HUDEP-2 (cell line): ENCODE results near the gene NUP50.
A peak's percentile ranks its signal among the peaks of the same experiment; 100 is the strongest.

Experiments
- DNase-seq, 76 experiments: peaks; one replicate each; lab custom pipeline; 2025; ENCODE audit not compliant: unreplicated experiment in 76 of 76; lab: John Stamatoyannopoulos, UW

Gene NUP50

DNA sequence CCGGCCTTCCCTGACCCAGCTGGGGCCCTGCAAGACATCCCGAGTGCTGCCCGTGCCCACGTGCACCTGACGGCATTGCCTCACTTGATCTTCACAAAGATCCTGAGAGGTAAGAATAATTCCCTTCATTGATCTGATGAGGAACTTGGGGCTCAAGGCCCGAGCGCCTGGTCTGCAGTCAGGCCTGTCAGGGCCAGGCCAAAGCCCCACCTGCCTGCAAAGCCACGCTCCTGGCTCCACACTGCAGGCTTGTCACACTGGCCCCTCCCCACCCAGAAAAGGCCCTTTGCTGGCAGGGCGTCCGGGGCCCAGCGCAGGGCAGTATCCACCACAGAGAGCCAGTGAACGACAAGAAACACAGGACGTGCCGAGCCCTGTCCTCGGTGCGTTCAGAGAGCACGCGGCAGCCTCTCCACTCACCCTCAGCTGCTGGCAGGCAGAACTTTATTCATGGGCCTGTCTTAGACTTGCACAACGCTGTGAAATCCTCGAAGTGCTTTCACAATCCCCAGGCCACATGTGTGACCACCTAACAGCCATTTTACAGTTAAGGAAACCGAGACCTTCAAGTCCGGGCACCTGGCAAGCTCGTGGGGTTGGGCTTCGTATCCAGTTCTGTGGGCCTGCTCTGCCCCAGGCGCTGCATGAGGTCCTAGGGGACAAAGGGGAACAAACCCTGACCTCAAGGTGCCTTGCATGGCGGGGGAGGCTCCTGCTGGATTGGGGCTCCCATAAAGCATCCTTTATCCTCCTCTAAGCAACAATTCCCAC lies 62.2 kb downstream of the NUP50 start:
- DNase-seq: no peak

- peak in 68 of 76 experiments; percentile 15 to 85 (median 64) for DNase-seq
Observed at GRCh38 chr22:45226503-45227186, 62.9 kb downstream of the NUP50 start.

DNA sequence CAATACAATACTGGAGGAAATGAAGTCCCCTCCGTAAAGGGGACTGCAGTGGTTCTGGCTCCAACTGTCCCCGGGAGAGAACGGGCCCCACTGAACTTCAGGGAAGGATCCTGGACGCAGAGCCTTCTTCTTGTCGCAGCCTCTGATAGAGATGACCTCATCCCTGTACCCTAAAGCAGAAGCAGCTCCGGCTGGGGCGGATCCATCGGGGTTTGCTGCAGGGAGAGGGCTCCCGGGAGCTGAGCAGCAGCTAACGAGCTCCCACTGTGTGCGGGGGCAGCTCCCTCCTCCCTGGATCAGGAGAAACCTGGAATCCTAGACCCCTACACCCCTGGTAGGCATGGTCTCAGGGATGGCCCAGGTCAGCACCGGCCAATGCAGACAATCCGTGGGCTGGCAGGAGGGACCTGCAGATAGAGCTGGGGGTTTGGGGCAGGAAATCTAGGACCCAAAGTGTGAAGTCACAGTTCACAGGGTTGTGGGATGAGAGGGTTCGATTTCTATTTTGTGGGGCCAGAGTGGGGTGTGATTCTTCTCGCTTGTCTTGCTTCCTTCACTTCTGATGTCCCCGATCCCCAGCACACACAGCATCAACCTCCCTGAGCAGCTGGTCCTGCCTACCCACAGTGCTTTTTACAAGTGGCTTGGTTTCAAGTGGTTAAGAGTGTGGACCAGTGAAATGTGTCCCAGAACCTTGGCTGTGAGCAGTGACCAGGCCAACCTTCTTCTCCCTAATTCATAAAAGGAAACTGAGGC lies 64.1 kb downstream of the NUP50 start:
- DNase-seq: no peak

DNA sequence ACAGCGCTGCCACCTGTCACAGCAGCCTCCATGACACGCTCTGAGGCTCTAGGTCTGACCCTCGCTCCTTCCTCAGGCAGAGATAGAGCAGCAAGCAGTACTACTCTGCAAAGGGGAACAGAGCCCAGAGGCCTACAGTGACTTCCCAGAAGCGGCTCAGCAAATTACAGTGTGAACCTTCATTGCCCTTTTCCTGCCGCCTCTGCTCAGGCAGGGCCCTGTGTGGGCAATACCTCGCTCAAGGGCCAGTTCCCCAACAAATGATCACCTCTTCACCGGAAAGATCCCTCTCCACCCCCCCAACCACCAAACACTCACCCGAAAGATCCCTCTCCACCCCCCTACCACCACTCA lies 64.7 kb downstream of the NUP50 start:
- no peak for DNase-seq

DNA sequence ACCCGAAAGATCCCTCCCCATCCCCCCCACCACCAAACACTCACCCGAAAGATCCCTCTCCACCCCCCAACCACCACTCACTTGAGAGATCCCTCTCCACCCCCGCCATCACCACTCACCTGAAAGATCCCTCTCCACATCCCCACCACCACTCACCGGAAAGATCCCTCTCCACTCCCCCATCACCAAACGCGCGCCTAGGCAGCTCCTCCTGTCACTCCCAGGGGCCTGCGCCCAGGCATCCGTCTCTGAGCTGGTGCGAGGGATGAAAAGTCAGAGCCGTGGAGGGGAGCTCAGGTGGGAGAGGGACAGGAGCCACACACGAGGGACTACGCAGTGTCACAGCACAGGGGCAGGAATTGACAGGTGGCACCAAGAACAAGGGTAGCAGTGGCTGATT lies 65.5 kb downstream of the NUP50 start:
- DNase-seq: no peak

GRCh38 chr22:45230026-45230721 lies 66.4 kb downstream of the NUP50 start:
- no peak for DNase-seq

DNA sequence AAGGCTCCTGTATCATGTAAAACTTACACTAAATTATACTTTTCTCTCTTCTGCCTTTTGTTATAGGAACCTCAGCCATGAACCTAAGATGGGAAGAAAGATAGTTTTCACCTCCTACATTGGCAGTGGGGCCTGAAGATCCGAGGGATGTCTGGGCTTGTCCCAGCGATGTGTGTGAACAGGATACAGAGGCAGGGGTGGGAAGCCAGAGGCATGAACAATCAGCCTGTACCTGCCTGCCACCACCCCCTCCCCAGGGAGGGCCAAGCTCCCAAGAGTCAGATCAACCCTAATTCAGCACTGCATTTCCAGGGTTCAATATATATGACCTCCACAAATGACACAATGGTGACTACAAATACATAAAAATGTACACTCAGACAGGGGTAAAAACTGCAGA lies 67.6 kb downstream of the NUP50 start:
- DNase-seq: no peak

GRCh38 chr22:45233386-45233785 lies 69.7 kb downstream of the NUP50 start:
- no peak for DNase-seq

DNA sequence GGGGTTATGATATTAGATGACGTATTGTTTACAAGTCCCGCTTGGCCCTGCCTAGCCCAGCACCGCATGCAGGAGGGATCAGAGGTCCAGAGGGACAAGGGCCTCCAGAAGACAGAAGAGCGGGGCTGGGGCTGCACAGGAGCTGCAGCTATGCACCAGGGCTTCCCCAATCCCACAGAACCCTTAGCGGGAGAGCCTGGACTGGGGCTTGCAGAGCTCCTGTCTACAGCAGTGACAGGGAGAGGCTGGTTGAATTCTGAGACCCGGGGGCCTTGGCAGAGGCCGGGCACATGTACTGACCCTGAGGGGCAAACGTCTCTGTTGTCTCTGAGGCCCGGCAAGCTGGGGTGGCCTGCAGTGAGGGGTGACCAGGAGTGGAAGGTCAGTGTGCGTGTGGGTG lies 70.1 kb downstream of the NUP50 start:
- DNase-seq: no peak

GRCh38 chr22:45235101-45235777 lies 71.5 kb downstream of the NUP50 start:
- DNase-seq: no peak

DNA sequence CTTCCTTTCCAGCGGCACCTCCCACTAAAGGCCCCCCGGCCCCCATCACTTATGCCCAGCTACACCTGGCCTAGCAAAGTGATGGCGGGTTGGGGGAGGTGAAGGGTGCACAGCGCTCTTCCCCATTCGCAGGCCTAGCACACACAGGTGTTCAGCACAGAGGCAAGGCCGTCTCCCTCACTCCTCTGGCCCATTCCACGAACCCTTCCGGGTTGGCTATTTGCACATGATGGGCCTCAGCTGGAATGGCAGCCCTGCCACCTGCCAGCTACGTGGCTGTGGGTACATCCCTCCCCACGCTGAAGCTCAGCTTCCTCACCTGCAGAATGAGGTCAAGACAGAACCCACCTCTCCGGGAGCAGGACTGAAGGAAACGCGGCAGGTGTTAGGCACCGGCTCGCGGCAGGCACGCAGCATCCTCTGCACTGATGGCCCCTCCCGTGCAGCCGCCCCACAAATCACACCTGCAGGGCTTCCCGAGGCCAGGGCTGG lies 72.2 kb downstream of the NUP50 start:
- DNase-seq: no peak

DNA sequence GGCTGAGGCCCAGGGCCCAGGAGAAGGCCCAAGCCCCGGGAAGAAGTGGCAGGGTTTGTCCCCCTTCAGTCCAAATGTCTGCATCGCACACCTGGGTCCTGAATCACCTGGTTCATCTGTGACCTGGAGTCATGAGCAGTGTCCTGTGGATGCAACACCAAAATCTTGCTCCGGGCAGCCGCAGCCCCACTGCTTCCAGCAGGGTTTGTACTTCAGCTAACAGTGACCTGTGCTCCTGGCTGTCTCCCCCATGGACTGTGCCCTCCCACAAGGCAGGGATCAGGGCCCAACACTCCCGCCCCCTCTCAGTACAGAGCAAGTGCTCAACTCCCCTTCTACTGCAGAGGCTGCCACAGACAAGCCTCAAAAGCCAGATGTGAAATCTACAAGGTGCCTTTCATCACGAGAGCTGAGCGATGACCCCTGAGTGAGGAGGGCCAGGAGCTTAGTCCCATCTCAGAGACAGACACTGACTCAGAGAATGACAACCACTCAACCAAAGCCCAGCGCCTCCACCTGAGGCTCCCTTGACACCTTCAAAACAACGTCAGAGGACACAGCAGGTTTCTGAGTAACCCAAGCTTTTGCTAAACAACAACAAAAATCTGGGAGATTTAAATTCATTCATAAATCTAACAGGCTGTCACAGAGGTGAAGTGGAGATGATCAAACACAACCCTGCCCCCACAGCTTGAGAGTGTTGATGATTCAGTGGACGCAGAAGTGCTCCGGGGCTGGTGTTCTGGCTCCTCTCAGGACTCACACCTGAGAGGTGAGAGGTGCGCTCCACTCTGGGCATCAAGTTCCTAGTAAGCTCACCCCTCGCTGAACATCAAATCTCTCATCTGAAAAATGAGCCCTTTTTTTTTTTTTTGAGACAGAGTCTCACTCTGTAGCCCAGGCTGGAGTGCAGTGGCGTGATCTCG lies 73.6 kb downstream of the NUP50 start:
- no peak for DNase-seq
